ENCODE measurements around the gene KIAA0408. TPM values are rescaled to one million over a fixed set of nuclear protein-coding genes. Genes with fewer than 3 reads are reported as not detected.

KIAA0408 gene
- total RNA-seq, 6 experiments from 2014 or later, result 0.06 to 0.33 (median 0.16) TPM; not detected in 2

DNA sequence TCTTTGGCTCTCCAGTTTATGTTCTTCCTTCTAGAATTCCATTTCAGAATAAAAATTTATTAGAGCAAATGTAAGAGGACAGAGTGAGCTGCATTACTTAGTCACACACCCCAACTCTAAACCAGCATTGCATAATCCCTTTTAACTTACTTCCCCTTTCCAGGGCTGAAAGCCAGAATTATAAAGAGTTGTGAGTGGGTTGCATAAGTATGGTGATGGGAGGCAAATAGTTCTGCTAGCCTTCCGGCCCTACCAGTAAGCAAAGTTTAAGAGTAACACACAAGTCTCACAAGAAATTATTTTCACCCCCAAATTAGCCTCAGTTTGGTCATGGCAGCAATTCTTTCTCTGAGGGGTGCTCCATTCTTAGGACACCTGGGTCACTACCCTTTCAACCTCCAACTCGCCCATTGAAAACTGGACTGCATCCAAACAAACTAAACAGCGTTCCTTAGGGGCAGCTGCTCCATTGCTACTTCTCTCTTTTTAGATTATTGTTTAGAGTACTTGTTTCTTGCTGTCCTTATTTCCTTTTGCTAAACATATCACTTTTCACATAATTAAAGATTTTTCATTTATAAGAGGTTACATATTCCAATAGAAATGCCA is 1.6 kb downstream of the KIAA0408 start:
- H3K27ac ChIP-seq, result peak overlapping the region in 1 of 3 donors; percentile 36

DNA sequence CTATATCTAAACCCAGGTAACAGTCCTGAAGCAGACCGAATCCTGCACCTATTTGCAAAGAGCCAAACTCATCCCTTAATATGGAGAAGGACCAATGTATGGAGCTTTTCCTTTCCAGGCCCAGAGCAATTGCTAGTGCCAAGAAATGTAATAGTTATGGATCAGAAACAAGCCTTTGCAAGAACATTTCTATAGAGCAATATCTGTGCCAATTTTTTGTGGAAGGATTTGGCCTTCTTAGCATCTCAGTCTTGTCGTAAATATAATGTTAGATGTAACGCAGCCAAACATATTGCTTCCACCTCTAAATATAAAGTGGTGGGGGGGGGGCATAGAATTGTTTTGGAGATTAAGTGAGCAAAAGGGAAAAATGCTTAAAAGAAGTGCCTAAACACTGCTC is 2.7 kb downstream of the KIAA0408 start:
- no peak for DNase-seq
- Histone ChIP-seq H3K36me3 (no peaks in the 10 kb centered on the region), H3K4me3 (no peak overlapping the region), H3K27ac (no peak overlapping the region), H3K4me1 (peaks cover 0 to 19% (median 4%) of the 10 kb centered on the region in 4 donors), H3K27me3 (no peaks in the 10 kb centered on the region), H3K9me3 (no peaks in the 10 kb centered on the region)
- intact Hi-C loops (cut with DNase I), result no loop called here
- 92% methylated on average over 3 of the region's 3 CpGs for WGBS (ENCODE audit: insufficient coverage, low coverage, low lambda C conversion rate, missing lambda C conversion rate)
- TF ChIP-seq, protein P1, sequence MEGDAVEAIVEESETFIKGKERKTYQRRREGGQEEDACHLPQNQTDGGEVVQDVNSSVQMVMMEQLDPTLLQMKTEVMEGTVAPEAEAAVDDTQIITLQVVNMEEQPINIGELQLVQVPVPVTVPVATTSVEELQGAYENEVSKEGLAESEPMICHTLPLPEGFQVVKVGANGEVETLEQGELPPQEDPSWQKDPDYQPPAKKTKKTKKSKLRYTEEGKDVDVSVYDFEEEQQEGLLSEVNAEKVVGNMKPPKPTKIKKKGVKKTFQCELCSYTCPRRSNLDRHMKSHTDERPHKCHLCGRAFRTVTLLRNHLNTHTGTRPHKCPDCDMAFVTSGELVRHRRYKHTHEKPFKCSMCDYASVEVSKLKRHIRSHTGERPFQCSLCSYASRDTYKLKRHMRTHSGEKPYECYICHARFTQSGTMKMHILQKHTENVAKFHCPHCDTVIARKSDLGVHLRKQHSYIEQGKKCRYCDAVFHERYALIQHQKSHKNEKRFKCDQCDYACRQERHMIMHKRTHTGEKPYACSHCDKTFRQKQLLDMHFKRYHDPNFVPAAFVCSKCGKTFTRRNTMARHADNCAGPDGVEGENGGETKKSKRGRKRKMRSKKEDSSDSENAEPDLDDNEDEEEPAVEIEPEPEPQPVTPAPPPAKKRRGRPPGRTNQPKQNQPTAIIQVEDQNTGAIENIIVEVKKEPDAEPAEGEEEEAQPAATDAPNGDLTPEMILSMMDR (IDR thresholded peaks at IDR 0.05), result no peak
- no peak for TF ChIP-seq POLR2A (IDR thresholded peaks at IDR 0.05)
- no peak for ATAC-seq

More for the DNA sequence above, 1.6 kb downstream of the KIAA0408 start:
- DNase-seq, result no peak
- ATAC-seq, result peak; percentile 71 to 77 (median 76)
- Histone ChIP-seq H3K4me3 (no peak overlapping the region), H3K36me3 (no peaks in the 10 kb centered on the region), H3K9me3 (no peaks in the 10 kb centered on the region), H3K4me1 (peaks cover 0 to 19% (median 4%) of the 10 kb centered on the region in 4 donors), H3K27me3 (no peaks in the 10 kb centered on the region)
- WGBS (ENCODE audit: insufficient coverage, low coverage, low lambda C conversion rate, missing lambda C conversion rate), result 13% methylated on average over 3 of the region's 3 CpGs
- intact Hi-C loops (cut with DNase I), result no loop called here
- TF ChIP-seq, protein P1 (IDR thresholded peaks at IDR 0.05), result no peak
- TF ChIP-seq POLR2A (IDR thresholded peaks at IDR 0.05), result no peak

DNA sequence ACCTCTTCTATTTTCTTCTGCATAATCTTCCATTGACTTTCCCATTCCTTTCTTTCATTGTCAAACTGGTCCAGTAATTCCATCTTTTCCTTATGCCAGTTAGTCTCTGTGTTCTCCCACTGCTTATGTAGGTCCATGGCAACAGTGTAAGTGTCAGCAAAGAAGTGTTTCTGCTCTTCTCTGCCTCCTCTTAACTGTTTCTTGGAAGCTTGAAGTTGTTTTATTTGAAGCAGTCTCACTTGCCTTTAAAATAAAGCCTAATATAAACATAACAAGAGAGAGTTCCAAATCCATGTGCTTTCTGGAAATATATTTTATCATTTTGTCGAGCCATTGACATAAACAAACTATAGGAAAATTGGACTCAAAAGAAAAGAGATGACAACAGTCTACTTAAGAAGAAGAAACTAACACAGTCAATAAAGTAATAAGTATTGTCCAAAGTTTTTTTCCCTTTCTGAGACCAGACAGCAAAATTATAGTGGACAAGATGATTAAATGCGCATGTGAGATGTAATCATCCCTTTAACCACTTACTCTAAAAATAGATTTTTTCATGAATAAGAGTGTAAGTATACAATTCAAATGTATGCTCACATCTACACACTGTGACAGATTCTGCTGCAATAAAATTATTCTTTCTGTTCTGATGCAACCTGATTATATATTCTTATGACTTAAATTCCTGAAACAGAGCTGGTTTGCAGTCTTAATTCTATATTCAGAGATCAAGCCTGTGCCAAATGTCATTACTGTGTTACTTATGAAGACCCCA is 5.2 kb downstream of the KIAA0408 start:
- Histone ChIP-seq H3K27me3 (no peaks in the 10 kb centered on the region), H3K27ac (no peak overlapping the region), H3K36me3 (no peaks in the 10 kb centered on the region), H3K4me3 (no peak overlapping the region), H3K9me3 (no peaks in the 10 kb centered on the region), H3K4me1 (peaks cover 0 to 16% (median under 1%) of the 10 kb centered on the region in 4 donors)
- 61% methylated on average over 2 of the region's 2 CpGs for WGBS (ENCODE audit: insufficient coverage, low coverage, low lambda C conversion rate, missing lambda C conversion rate)
- ATAC-seq, result no peak
- DNase-seq, result no peak
- TF ChIP-seq, protein P1 (IDR thresholded peaks at IDR 0.05), result no peak
- TF ChIP-seq POLR2A (IDR thresholded peaks at IDR 0.05), result no peak
- intact Hi-C loops (cut with DNase I), result no loop called here

DNA sequence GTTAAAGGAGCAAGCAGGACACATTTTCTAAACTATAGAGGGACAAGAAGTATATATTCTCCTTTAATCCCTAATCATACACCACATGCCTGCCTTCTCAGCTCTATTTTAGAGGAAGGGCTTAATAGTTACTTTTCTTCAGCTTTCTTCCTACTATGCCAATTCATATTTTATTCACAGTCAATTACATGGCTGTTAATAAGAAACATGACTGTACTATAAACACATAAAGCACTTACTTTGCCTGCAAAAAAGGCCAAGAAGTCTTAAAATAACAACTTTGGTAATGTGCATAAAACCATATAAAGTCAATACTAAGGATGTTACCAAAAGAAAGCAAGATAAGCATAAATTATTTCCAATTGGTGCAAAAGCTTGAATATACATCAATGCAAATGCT is 6.4 kb downstream of the KIAA0408 start:
- TF ChIP-seq, protein P1 (IDR thresholded peaks at IDR 0.05), result no peak
- no peak for TF ChIP-seq POLR2A (IDR thresholded peaks at IDR 0.05)
- Histone ChIP-seq H3K4me1 (peaks cover 0 to 6% (median 0%) of the 10 kb centered on the region in 4 donors), H3K36me3 (no peaks in the 10 kb centered on the region), H3K4me3 (no peak overlapping the region), H3K27ac (no peak overlapping the region), H3K9me3 (no peaks in the 10 kb centered on the region), H3K27me3 (no peaks in the 10 kb centered on the region)
- DNase-seq (no peak), ATAC-seq (no peak)
- intact Hi-C loops (cut with DNase I), result no loop called here
